T-helper 2 cell treated with Interferon-gamma antibody and Interleukin-4, amounts not matched to agents 100 ng/mL and 5 ng/mL, for 36 hours (primary cell): ENCODE measurements around the gene ANKRD24. TPM values are rescaled to one million over a fixed set of nuclear protein-coding genes. Genes with fewer than 3 reads are reported as not detected.
"Not testable (repeated sequence)": the region's sequence is repeated elsewhere in the genome, so short reads cannot be mapped to it uniquely, and the experiment has no call there.

ENCODE experiments used
- intact Hi-C: fragments of 100-400 bp; cut with micrococcal nuclease; formaldehyde crosslinking; loops from one replicate; pipeline ENCODE4 v1.15.1; 2023
- total RNA-seq: library from RNA; stranded (reverse); gene quantifications from 2 replicates; pipeline ENCODE4 v1.2.3, GENCODE V29; 2022

The ANKRD24 gene
- total RNA-seq, 1 donor from 2014 or later: 0.52 TPM

GRCh38 chr19:4230237-4230636, 47.7 kb downstream of the ANKRD24 start:
- intact Hi-C loops: not testable (repeated sequence)

- intact Hi-C loops: not testable (repeated sequence)
Measured at GRCh38 chr19:4231521-4231920, 49.0 kb downstream of the ANKRD24 start.

- intact Hi-C loops: not testable (repeated sequence)
Measured at GRCh38 chr19:4232139-4232538, 49.6 kb downstream of the ANKRD24 start.

- intact Hi-C loops: no loop called here
Measured at GRCh38 chr19:4232614-4233281, 50.3 kb downstream of the ANKRD24 start.

- intact Hi-C loops: no loop called here
Measured at GRCh38 chr19:4233282-4233853, 50.9 kb downstream of the ANKRD24 start.

GRCh38 chr19:4234142-4234861, 51.8 kb downstream of the ANKRD24 start:
- intact Hi-C loops: no loop called here

GRCh38 chr19:4234862-4235201, 52.3 kb downstream of the ANKRD24 start:
- intact Hi-C loops: no loop called here

- intact Hi-C loops: not testable (repeated sequence)
Measured at GRCh38 chr19:4237510-4237909, 55.0 kb downstream of the ANKRD24 start.

- intact Hi-C loops: no loop called here
Measured at GRCh38 chr19:4238831-4239230, 56.3 kb downstream of the ANKRD24 start.

- intact Hi-C loops: no loop called here
Measured at GRCh38 chr19:4241824-4242430, 59.4 kb downstream of the ANKRD24 start.

- intact Hi-C loops: loop anchor here (2.0 kb wide), 2 partner anchors 227 to 483 kb away; partner anchors contain the start of genes HDGFL2 and MRPL54
Measured at GRCh38 chr19:4245938-4246337, 63.4 kb downstream of the ANKRD24 start.

GRCh38 chr19:4246767-4247593, 64.5 kb downstream of the ANKRD24 start, which contains the start of gene YJU2:
Gene YJU2 (plus strand): TSS chr19:4247080. CDS start chr19:4247147, 67 bp downstream.
- intact Hi-C loops: loop anchor here (1.0 to 2.0 kb wide), 4 partner anchors 96 to 484 kb away; partner anchors contain the start of genes HDGFL2, MPND, MRPL54 and SH3GL1

GRCh38 chr19:4256563-4256962, 74.1 kb downstream of the ANKRD24 start:
- intact Hi-C loops: no loop called here

GRCh38 chr19:4257025-4257424, 74.5 kb downstream of the ANKRD24 start:
- intact Hi-C loops: no loop called here

GRCh38 chr19:4258181-4258580, 75.7 kb downstream of the ANKRD24 start:
- intact Hi-C loops: no loop called here

- intact Hi-C loops: no loop called here
Measured at GRCh38 chr19:4260613-4261191, 78.2 kb downstream of the ANKRD24 start.

- intact Hi-C loops: no loop called here
Measured at GRCh38 chr19:4264812-4265211, 82.3 kb downstream of the ANKRD24 start.

GRCh38 chr19:4266253-4267000, 83.9 kb downstream of the ANKRD24 start:
- intact Hi-C loops: loop anchor here (2.0 kb wide), 1 partner anchor 258 kb away; no protein-coding TSS in a partner anchor

- intact Hi-C loops: loop anchor here (1.0 to 2.0 kb wide), 3 partner anchors 85 to 258 kb away; partner anchors contain the start of gene SH3GL1
Measured at GRCh38 chr19:4267101-4267900, 84.8 kb downstream of the ANKRD24 start.
